ENCODE measurements around the gene KCNK13. TPM values are rescaled to one million over a fixed set of nuclear protein-coding genes. Genes with fewer than 3 reads are reported as not detected.
"Not testable (repeated sequence)": the region's sequence is repeated elsewhere in the genome, so short reads cannot be mapped to it uniquely, and the experiment has no call there.

The KCNK13 gene
- polyA plus RNA-seq (ENCODE audit: insufficient read length in 10 of 10) = under 1 TPM in 9 of 10 donors, not detected in 1; 0.16 to 0.48 (median 0.42) TPM
- long read RNA-seq, donor 1 = 0 reads
- long read RNA-seq, donor 2 = 0 reads
- long read RNA-seq, donor 3 = 0 reads
- long read RNA-seq, donor 4 = 0 reads
- long read RNA-seq, donor 5 = 0 reads
- long read RNA-seq, donor 6, partial matches to known transcripts = 0 of 1 reads
- long read RNA-seq, donor 6, other reads (novel, unspliced or antisense) = 0 of 1 reads
- long read RNA-seq, donor 7 = 0 reads
- long read RNA-seq, donor 8 = 0 reads
- long read RNA-seq, donor 9 = 0 reads

DNA sequence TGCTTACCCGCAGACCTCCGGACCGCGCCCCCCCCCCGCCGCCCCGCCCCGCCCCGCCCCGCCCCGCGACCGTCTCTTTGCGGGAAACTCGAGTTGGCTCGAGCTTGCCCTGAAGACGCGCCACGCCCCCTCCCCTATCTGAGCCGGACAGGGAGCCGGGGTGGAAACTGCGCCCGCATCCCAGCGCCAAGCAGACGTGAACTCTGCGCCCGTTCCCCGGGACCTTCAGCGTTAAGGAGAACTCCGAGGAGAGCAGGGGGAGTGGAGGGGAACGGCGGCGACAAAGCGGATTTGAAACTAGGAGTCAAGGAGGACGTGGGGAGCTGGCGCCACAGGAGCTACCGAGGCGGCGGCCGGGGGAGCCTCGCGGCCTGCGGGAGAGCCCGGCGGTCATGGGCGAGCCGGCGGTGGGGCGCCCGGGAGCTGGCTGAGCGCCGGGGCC lies at the start of gene KCNK13:
Gene KCNK13, plus strand, starts transcription at position 310 of the 442 bp plus-strand sequence. CDS start 212 bp downstream, outside the sequence.
- DNase-seq = no peak

- no peak for DNase-seq
Observed at GRCh38 chr14:90017371-90017770, 44.4 kb upstream of the KCNK13 start.

DNA sequence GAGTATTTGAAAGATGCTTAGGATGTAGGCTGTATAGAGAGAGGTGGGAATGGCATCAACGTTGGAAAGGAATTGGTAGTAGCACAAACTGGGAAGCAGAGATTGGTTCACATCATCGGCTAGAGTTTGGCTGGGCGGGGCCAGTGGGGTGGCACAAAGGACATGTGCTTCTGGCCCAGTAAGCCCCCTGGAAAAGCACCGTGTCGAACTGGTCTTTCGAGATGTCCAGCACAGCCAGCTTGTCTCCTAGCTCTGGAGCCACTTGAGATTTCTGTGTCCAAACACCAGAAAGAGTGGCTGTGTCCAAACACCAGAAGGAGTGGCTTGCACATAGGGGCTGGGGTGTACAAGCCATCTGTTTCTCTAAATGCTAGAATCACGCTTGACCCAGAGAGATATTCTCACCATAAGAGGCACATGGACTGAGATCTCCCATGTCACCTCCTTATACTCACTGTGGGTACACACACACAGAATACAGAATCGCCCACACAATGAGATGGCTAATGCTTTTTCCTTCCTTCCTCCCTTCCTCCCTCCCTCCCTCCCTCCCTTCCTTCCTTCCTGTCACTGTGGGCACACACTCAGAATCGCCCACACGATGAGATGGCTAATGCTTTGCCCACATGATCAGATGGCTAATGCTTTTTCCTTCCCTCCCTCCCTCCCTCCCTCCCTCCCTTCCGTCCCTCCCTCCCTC lies 41.8 kb upstream of the KCNK13 start:
- DNase-seq = no peak

DNA sequence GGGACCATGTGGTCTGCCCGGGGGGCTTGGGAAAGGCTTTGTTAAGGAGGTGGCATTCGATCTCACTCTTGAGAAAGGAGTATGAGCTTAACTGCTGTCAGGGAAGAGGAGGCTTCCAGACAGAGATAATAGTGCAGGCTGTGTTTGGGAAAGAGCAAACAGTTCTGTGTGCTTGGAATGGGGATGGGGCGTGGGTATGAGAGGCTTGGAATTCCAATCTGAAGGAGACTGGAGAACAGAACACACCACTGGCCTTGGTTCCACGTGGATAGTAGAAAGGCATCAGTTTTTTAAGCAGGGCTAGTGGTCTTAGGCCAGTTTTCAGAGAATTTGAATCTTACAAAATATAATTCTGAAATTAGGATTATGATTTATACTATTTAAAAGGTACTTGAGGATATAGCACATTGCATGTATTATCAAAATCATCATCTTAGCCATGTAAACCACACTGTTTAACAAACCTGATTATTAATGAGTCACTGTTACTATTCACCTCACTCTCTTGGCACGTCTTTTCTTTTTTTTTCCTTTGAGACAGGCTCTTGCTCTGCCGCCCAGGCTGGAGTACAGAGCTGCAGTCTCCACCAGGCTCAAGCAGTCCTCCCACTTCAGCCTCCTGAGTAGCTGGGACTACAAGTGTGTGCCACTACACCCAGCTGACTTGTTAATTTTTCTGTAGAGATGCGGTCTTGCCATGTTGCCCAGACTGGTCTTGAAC lies 38.5 kb upstream of the KCNK13 start:
- DNase-seq = no peak

DNA sequence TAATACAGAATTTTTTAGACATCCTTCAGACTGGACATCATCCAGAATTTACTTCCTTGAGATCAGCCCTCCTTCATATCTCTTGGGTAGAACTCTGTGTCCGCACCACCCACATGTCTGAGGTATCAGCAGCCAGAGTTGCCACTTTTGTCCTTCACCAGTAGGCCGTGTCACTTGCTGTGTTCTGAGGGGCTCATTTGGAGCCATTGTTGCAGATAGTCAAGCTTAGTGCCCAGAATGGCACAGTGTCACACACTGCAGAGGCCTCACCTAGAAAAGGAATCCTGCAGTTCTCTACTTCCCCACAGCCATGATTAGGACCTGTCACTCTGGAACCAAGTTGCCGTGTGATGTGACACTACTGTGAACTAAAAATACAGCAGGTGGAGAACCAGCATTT lies 36.9 kb upstream of the KCNK13 start:
- DNase-seq = no peak

DNA sequence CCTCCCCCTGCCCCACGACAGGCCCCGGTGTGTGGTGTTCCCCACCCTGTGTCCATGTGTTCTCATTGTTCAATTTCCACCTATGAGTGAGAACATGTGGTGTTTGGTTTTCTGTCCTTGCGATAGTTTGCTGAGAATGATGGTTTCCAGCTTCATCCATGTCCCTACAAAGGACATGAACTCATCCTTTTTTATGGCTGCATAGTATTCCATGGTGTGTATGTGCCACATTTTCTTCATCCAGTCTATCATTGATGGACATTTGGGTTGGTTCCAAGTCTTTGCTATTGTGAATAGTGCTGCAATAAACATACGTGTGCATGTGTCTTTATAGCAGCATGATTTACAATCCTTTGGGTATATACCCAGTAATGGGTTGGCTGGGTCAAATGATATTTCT lies 35.2 kb upstream of the KCNK13 start:
- not testable (repeated sequence) for DNase-seq

DNA sequence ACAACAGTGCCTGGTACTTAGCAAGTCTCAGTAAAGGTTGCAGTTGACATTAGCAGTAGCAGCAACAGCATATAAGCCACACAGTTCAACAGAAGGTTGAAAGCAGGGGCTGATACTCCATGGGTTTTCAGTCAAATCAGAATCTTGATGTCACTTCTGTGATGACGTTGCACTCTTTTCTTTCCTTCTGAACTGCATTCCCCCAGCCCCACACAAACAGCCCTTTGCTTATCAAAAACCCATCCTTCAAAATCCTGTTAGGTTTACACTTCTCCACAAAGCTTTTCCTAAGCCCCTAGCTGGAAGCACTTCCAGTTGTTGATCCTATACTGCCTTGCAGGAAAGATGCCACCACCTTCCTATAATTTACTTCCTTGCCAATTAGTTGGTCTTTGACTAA lies 34.0 kb upstream of the KCNK13 start:
- DNase-seq = no peak

- no peak for DNase-seq
Observed at GRCh38 chr14:90034156-90034555, 27.6 kb upstream of the KCNK13 start.

DNA sequence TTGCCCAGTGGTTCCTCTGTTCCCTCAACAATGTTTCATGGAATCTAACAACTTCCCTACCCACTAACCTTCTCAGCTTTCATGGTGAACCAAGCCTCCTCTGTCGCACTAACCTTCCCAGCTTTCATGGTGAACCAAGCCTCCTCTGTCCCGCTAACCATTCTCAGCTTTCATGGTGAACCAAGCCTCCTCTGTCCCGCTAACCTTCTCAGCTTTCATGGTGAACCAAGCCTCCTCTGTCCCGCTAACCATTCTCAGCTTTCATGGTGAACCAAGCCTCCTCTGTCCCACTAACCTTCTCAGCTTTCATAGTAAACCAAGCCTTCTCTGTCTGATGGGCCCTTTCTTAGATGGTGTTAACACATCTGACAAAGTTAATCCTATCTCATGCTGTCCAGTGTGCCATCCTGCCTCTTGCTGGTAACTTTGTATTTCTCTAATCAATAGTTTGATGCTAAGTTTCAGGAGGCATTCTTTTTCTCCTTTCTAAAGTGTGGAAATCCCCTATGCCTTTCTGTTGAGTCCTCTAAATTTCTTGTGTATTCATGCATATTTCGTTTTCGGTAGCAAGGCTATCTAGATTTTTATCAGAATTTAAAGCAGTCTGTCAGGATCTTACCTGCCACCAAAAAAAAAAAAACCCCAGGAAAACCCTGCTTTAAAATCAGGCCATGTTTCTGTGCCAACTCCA lies 26.8 kb upstream of the KCNK13 start:
- DNase-seq = no peak

DNA sequence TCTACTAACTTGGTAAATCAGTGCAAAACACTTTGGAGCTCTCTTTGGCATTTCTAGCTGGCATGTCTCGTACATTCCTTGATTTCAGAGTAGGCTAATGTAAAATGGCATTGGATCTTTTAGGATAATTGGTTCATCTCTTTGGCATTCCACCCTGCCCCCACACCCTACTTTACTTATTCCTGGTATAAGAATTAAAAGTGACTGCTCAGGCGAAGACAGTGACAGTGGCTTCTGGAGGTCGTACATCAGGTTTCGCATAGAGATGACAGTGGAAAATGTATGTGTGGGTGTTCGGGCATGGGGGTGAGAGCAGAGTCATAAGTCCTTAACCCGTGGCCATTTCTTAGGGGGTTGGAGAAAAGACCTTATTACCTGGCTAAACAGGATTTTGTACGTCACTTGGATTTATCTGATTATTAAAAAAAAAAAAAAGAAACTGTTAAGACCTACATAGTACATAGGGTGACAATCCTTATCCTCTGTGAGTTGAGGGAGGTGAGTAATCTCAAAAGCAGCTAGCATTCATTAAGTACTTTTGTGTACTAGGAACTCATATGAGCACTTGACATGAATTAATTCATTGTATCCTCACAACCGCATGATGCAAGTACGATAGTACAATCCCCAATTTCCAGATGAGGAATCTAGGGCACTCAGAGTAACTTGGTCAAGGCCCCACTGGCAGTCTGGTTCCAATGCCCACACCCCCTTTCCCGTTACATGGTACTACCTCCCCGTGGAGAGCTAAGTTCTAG lies 22.4 kb upstream of the KCNK13 start:
- no peak for DNase-seq

DNA sequence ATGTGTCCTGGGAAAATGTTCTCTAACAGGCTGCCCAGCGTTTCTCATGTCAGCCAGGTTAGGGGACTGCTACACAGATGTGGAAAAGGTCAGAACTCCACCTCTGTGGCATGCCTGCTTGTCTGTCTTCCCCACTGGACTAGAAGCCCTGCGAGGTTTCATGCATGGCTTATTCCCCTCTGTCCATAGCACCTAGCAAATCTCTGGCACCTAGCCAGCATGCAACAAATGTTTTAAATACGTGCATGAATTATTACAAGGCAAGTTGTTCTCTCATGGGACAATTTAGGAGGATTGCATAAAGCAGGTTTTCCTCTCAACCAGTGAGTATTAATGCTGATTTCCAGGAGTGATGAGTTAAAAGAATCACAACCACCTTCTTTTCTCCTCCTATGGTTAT lies 21.4 kb upstream of the KCNK13 start:
- no peak for DNase-seq

- no peak for DNase-seq
Observed at GRCh38 chr14:90042496-90043252, 19.1 kb upstream of the KCNK13 start.

- no peak for DNase-seq
Observed at GRCh38 chr14:90045616-90046015, 16.2 kb upstream of the KCNK13 start.

- no peak for DNase-seq
Observed at GRCh38 chr14:90049390-90049789, 12.4 kb upstream of the KCNK13 start.

DNA sequence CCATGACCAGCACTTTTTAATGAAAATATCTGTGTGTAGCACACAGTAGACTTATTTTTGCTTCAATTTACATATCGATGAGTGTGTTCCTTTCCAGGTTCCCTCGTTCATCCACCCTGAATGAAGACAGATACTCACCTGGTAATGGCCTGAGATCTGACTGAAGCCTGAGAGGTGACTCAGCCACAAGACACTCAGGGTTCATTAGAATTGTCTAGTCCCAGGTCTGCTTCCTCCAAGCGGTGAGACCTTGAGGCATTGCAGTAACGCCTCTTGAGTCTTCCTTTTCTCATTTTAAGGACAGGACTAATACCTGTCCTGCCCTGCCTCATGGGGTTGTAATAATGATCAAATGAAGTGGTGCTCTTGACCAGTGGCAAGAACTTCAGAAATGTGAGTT lies 11.5 kb upstream of the KCNK13 start:
- no peak for DNase-seq

GRCh38 chr14:90053044-90053443 lies 8.8 kb upstream of the KCNK13 start:
- DNase-seq = no peak

DNA sequence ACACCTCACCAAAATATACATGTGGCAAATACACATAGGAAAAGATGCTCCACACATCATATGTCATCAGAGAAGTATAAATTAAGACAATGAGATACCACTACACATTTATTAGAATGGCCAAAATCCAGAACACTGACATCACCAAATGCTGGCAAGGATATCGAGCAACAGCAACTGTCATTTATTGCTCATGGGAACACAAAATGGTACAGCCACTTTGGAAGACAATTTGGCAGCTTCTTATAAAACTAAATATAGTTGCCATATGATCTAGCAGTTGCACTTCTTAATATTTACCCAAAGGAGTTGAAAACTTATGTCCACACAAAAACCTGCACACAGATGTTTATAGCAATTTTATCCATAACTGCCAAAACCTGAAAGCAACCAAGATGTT lies 7.0 kb upstream of the KCNK13 start:
- no peak for DNase-seq

DNA sequence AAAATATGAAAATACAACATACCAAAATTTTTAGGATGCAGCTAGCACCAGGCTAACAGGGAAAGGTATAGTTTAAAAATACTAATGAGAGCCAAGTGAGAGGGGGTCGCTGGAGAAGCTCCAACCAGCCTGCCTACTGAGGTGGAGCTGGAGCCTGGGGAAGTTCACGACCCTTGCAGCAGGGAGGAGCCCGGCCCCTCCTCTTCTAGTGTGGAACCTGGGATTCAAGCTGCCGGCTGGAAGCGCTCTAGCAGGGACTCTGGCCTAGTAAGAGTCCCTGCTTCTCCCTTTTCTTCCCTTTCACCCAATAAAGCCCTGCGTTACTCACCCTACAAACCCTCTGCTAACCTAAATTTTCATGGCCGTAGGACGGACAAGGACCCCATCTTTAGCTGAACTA lies 5.0 kb upstream of the KCNK13 start:
- DNase-seq = no peak

- no peak for DNase-seq
Observed at GRCh38 chr14:90058876-90059458, 2.8 kb upstream of the KCNK13 start.

DNA sequence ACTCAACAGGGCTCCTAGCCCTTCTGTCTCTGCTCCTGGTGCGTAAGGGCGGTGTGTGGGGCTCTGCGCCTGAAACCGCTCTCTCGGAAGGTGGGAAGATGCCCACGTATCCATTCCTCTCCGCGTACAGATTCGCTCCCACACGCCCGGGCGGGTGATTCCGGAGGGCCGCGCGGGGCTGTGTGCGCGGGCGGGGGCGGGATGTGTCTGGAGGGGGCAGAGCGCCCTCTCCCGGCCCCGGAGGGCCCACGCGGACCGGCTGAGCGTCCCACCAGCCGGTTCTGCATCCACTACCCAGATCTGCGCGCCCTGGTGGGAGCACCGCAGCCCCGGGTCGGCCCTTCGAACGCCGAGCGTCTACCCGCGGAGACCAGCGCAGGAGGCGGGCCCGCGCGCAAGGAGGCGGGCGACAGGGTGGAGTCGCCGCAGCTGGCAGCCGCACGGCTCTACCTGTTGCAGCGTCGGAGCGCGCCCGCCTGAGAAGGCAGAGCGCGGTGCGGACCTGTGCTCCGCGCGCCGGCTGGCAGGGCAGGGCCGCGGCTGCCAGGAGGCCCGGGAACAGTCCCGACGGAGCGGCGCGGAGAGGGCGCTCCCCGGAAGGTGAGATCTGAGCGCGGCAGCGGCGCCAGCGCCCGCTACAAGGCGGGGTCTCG lies 1.4 kb upstream of the KCNK13 start:
- peak in 2 of 3 donors; percentile 43 to 75 for DNase-seq
